Thyroid gland (tissue), 4 donors: ENCODE data around the gene PPP2CA.

ENCODE experiments used
- CTCF ChIP-seq, 6 experiments: fragments of 200-600 bp in 3 of 6; fragments of 450-650 bp in 3 of 6; sonication (generic) in 3 of 6; IDR thresholded peaks; one replicate each; pipeline ENCODE4 v1.5.1; 2016 to 2019; ENCODE audit warnings: antibody characterized with exemption in 6 of 6, mild to moderate bottlenecking in 2 of 6, inconsistent platforms in 1 of 6, moderate library complexity in 1 of 6
- POLR2A ChIP-seq, 2 donors: fragments of 450-650 bp; IDR thresholded peaks; one replicate each; pipeline ENCODE4 v1.6.1; 2017; ENCODE audit warnings: antibody characterized with exemption in 2 of 2, mild to moderate bottlenecking in 2 of 2, moderate library complexity in 1 of 2

GRCh38 chr5:134268919-134269318 lies 43.0 kb upstream of the PPP2CA start:
- TF ChIP-seq CTCF (IDR thresholded peaks at IDR 0.05), result no peak
- TF ChIP-seq POLR2A (IDR thresholded peaks at IDR 0.05), result no peak
